ENCODE measurements around the gene PRR29.

- TF ChIP-seq POLR2A (IDR thresholded peaks at IDR 0.05) (no peak), CTCF (IDR thresholded peaks at IDR 0.05) (no peak)
Observed at GRCh38 chr17:63973247-63973646, 24.9 kb upstream of the PRR29 start.
